Neuronal stem cell (in vitro differentiated cells): Measurements from ENCODE around the gene GPRC5A.

Experiments
- DNase-seq: peaks from one replicate; pipeline ENCODE4 v3.0.0-alpha.2; 2013; ENCODE audit warnings: low spot score
- H2AFZ ChIP-seq: one replicate; pipeline ENCODE4 v1.6.1; 2013; ENCODE audit warnings: mild to moderate bottlenecking, low read length, inconsistent platforms
- H2AK5ac ChIP-seq: 2 replicates; pipeline ENCODE4 v1.6.1; 2013; ENCODE audit warnings: low read depth, mild to moderate bottlenecking, inconsistent platforms, low read length, moderate library complexity, mixed read lengths
- H2BK120ac ChIP-seq: 2 replicates; pipeline ENCODE4 v1.6.1; 2013; ENCODE audit warnings: low read depth, mild to moderate bottlenecking, inconsistent platforms, low read length, moderate library complexity, mixed read lengths
- H2BK12ac ChIP-seq: one replicate; pipeline ENCODE4 v1.6.1; 2013; ENCODE audit warnings: low read length, inconsistent platforms
- H2BK15ac ChIP-seq: 2 replicates; pipeline ENCODE4 v1.6.1; 2013; ENCODE audit warnings: mild to moderate bottlenecking, low read length, inconsistent platforms, mixed read lengths
- H2BK5ac ChIP-seq: one replicate; pipeline ENCODE4 v1.6.1; 2013; ENCODE audit warnings: inconsistent platforms, mild to moderate bottlenecking, low read length, moderate library complexity
- H3K14ac ChIP-seq: one replicate; pipeline ENCODE4 v1.6.1; 2013; ENCODE audit warnings: low read length, inconsistent platforms
- H3K18ac ChIP-seq: 2 replicates; pipeline ENCODE4 v1.6.1; 2013; ENCODE audit warnings: low read length, inconsistent platforms
- H3K23ac ChIP-seq: 2 replicates; pipeline ENCODE4 v1.6.1; 2013; ENCODE audit warnings: low read depth, mild to moderate bottlenecking, mixed read lengths, low read length, inconsistent platforms; ENCODE audit not compliant: poor library complexity
- H3K27ac ChIP-seq: replicated peaks from 3 replicates; pipeline ENCODE4 v1.5.1; 2013; ENCODE audit warnings: low read length, inconsistent platforms
- H3K27me3 ChIP-seq, 3 experiments: 2 replicates each; pipeline ENCODE4 v1.6.1; 2013; ENCODE audit warnings: low read length in 3 of 3, mild to moderate bottlenecking in 2 of 3, inconsistent platforms in 1 of 3, low read depth in 1 of 3, mixed read lengths in 1 of 3, moderate library complexity in 1 of 3; ENCODE audit not compliant: control insufficient read depth in 3 of 3, insufficient read depth in 3 of 3
- H3K36me3 ChIP-seq, 2 donors: replicated peaks in 1 of 2; 2 replicates each; pipeline ENCODE4 v1.6.1; 2013; ENCODE audit warnings: low read length in 2 of 2; ENCODE audit not compliant: control insufficient read depth in 2 of 2, insufficient read depth in 2 of 2
- H3K4ac ChIP-seq: 2 replicates; pipeline ENCODE4 v1.6.1; 2013; ENCODE audit warnings: inconsistent platforms, mild to moderate bottlenecking, low read length, moderate library complexity
- H3K4me1 ChIP-seq, 2 donors: 1 replicate in 1 of 2; 2 replicates in 1 of 2; pipeline ENCODE4 v1.6.1; 2013; ENCODE audit warnings: low read length in 2 of 2, low read depth in 1 of 2; ENCODE audit not compliant: control insufficient read depth in 2 of 2, insufficient read depth in 1 of 2
- H3K4me2 ChIP-seq: one replicate; pipeline ENCODE4 v1.6.1; 2013; ENCODE audit warnings: mild to moderate bottlenecking, low read length, inconsistent platforms; ENCODE audit not compliant: insufficient read depth, poor library complexity, severe bottlenecking
- H3K4me3 ChIP-seq, 2 donors: 2 replicates each; pipeline ENCODE4 v1.5.1; 2013; ENCODE audit warnings: low read length in 2 of 2, mild to moderate bottlenecking in 2 of 2, inconsistent platforms in 1 of 2, moderate library complexity in 1 of 2
- H3K79me1 ChIP-seq: one replicate; pipeline ENCODE4 v1.6.1; 2013; ENCODE audit warnings: low read depth, mild to moderate bottlenecking, inconsistent platforms, low read length, moderate library complexity
- H3K9ac ChIP-seq: one replicate; pipeline ENCODE4 v1.6.1; 2013; ENCODE audit warnings: mild to moderate bottlenecking, low read depth, low read length, inconsistent platforms; ENCODE audit not compliant: poor library complexity
- H3K9me3 ChIP-seq, 2 donors: replicated peaks in 1 of 2; 2 replicates each; pipeline versions ENCODE3 to v1.6.1; 2013; ENCODE audit warnings: low read length in 2 of 2, mild to moderate bottlenecking in 2 of 2, inconsistent platforms in 1 of 2, low read depth in 1 of 2, mixed read lengths in 1 of 2, moderate library complexity in 1 of 2; ENCODE audit not compliant: control insufficient read depth in 2 of 2, insufficient read depth in 1 of 2
- H4K8ac ChIP-seq: one replicate; pipeline ENCODE4 v1.6.1; 2013; ENCODE audit warnings: low read depth, mild to moderate bottlenecking, inconsistent platforms, low read length, moderate library complexity
- H4K91ac ChIP-seq: one replicate; pipeline ENCODE4 v1.6.1; 2013; ENCODE audit warnings: low read length, low read depth, mild to moderate bottlenecking, inconsistent platforms; ENCODE audit not compliant: poor library complexity
- WGBS, 2 donors: extraction: QIAGEN DNeasy Blood & Tissue Kit; methylation state at CpG; one replicate each; pipeline ENCODE4 v1.1.7; 2013; ENCODE audit warnings: missing lambda C conversion rate in 2 of 2, mixed read lengths in 1 of 2; ENCODE audit not compliant: insufficient read length in 2 of 2, insufficient replicate concordance in 1 of 2; ENCODE audit errors: extremely low coverage in 2 of 2; 5-methylcytosine and 5-hydroxymethylcytosine counted together

Gene GPRC5A

GRCh38 chr12:12924169-12924568 is 32.8 kb downstream of the GPRC5A start:
- no CpG with 5 or more reads among the region's 4 CpGs for WGBS, 2 donors
- H2BK12ac ChIP-seq = no peak overlapping the region
- peaks cover 0 to 6% of the 10 kb centered on the region in 2 donors for H3K9me3 ChIP-seq
- no peak overlapping the region for H2BK5ac ChIP-seq
- H3K4me2 ChIP-seq = peak overlapping the region; percentile 11
- no peak overlapping the region for H3K23ac ChIP-seq
- H2BK15ac ChIP-seq = no peak overlapping the region
- H2BK120ac ChIP-seq = no peak overlapping the region
- H3K14ac ChIP-seq = no peak overlapping the region
- no peaks in the 10 kb centered on the region for H3K36me3 ChIP-seq
- H4K8ac ChIP-seq = no peak overlapping the region
- peaks cover 0 to 2% of the 10 kb centered on the region in 2 donors for H3K4me1 ChIP-seq
- H4K91ac ChIP-seq = no peak overlapping the region
- no peak overlapping the region for H3K4ac ChIP-seq
- no peak overlapping the region for H3K27ac ChIP-seq
- no peaks in the 10 kb centered on the region for H3K27me3 ChIP-seq
- no peak for DNase-seq
- no peak overlapping the region for H3K9ac ChIP-seq
- H2AFZ ChIP-seq = no peak overlapping the region
- H2AK5ac ChIP-seq = no peak overlapping the region
- no peak overlapping the region for H3K18ac ChIP-seq
- H3K4me3 ChIP-seq = no peak overlapping the region
- no peaks in the 10 kb centered on the region for H3K79me1 ChIP-seq

DNA sequence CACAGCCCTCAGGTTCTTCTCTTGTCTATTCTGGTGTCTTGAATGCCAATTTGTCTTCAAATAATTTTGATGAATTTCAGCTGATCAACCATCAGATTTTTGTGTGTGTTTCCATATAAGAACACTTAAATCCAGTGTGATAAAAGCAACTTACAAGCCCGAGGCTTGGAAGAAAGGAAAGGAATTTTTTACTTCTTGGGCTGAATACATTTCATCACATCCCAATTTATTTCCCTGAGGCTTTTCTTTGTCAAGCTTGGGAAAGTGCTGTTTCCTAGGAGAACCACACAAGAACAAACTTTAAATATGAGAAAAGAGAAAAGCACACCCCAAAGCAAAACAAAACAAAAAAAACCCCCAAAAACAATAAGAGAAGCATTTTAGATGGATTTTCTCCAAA is 34.0 kb downstream of the GPRC5A start:
- Histone ChIP-seq H3K9me3 (peaks cover 0 to 6% of the 10 kb centered on the region in 2 donors), H3K36me3 (no peaks in the 10 kb centered on the region), H4K91ac (no peak overlapping the region), H3K9ac (no peak overlapping the region), H2BK12ac (no peak overlapping the region), H3K14ac (no peak overlapping the region), H4K8ac (no peak overlapping the region), H2BK120ac (no peak overlapping the region), H3K4ac (no peak overlapping the region), H2AFZ (no peak overlapping the region), H2AK5ac (no peak overlapping the region), H3K79me1 (no peaks in the 10 kb centered on the region), H3K4me3 (no peak overlapping the region), H2BK15ac (no peak overlapping the region), H3K4me1 (peaks cover 2% of the 10 kb centered on the region in 2 donors), H3K27ac (no peak overlapping the region), H3K4me2 (no peak overlapping the region), H3K27me3 (no peaks in the 10 kb centered on the region), H2BK5ac (no peak overlapping the region), H3K18ac (no peak overlapping the region), H3K23ac (no peak overlapping the region)
- no CpG with 5 or more reads among the region's 1 CpG for WGBS, 2 donors
- no peak for DNase-seq

DNA sequence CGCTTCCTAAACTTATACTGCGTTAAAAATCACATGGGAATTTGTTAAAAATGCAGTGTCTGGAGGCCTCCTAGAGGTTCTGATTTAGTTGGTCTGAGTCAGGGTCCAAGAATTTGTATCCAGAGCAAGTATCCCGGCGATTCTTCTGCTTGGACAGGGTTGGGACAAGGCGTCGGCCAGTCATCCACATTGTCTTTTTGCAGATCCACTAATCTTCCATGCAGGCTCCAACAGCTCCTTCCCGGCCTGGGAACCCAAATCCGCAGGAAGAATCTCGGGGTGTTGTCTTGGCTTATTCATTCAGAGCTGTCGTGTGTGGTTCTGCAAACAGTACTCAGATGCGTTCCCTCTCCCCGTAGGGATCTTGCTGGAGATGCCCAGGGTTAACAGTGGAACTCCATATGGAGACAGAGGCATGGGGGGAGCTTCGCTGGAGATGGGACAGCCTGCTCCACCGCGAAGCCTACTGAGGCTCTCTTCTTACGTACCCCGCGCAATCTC is 35.3 kb downstream of the GPRC5A start:
- H3K23ac ChIP-seq = no peak overlapping the region
- no peak overlapping the region for H3K4me3 ChIP-seq
- H2BK120ac ChIP-seq = no peak overlapping the region
- H2AFZ ChIP-seq = no peak overlapping the region
- no peak overlapping the region for H2BK15ac ChIP-seq
- no peak overlapping the region for H3K4ac ChIP-seq
- no peak overlapping the region for H3K9ac ChIP-seq
- no peak overlapping the region for H4K91ac ChIP-seq
- no CpG with 5 or more reads among the region's 18 CpGs for WGBS, 2 donors
- peaks cover 0 to 6% of the 10 kb centered on the region in 2 donors for H3K9me3 ChIP-seq
- no peaks in the 10 kb centered on the region for H3K27me3 ChIP-seq
- H2BK12ac ChIP-seq = no peak overlapping the region
- H3K27ac ChIP-seq = no peak overlapping the region
- DNase-seq = no peak
- H3K14ac ChIP-seq = no peak overlapping the region
- H2AK5ac ChIP-seq = no peak overlapping the region
- no peak overlapping the region for H3K18ac ChIP-seq
- no peaks in the 10 kb centered on the region for H3K79me1 ChIP-seq
- no peaks in the 10 kb centered on the region for H3K36me3 ChIP-seq
- H2BK5ac ChIP-seq = no peak overlapping the region
- H3K4me2 ChIP-seq = no peak overlapping the region
- no peak overlapping the region for H4K8ac ChIP-seq
- H3K4me1 ChIP-seq = peaks cover 2% of the 10 kb centered on the region in 2 donors

DNA sequence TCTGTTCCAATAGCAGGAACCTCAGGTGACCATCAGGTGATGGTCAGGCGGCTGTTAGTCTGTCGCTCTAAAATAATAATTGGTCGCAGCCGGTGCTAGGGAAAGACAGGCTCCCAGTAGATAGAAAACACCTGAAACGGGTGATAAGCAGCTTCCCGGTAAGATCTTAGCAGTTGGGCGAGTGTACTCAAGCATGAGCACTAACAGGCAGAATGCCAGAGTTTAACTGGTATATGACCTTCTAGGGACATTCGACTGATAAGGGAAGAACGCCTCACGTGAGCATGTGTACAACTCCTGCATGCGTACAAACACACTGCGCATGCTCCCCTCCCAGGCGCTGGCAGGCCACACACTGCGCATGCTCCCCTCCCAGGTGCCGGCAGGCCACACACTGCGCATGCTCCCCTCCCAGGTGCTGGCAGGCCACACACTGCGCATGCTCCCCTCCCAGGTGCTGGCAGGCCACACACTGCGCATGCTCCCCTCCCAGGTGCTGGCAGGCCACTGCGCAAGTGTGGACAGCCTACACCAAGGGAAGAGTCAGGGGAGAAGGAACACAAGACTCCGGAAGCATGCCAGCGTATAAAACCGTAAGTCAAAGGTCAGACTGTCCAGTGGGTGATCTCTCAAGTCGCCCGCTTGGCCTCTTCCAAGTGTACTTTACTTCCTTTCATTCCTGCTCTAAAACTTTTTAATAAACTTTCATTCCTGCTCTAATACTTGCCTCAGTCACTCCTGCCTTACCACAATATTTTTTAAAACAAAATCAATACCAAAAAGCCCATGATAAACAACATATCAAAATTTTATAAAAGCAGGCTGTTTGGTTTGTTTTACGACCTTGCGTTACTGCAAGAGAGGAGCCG is 36.1 kb downstream of the GPRC5A start:
- H3K27me3 ChIP-seq = no peaks in the 10 kb centered on the region
- no CpG with 5 or more reads among the region's 27 CpGs for WGBS, 2 donors

More for the DNA sequence above, 36.1 kb downstream of the GPRC5A start:
- H3K4ac ChIP-seq = no peak overlapping the region
- H2AFZ ChIP-seq = no peak overlapping the region
- H3K4me1 ChIP-seq = peaks cover 2% of the 10 kb centered on the region in 2 donors
- H4K8ac ChIP-seq = no peak overlapping the region
- no peak overlapping the region for H2AK5ac ChIP-seq
- H3K36me3 ChIP-seq = no peaks in the 10 kb centered on the region
- H3K4me3 ChIP-seq = no peak overlapping the region
- no peak overlapping the region for H3K14ac ChIP-seq
- H2BK120ac ChIP-seq = no peak overlapping the region
- no peak overlapping the region for H3K4me2 ChIP-seq
- H3K9ac ChIP-seq = no peak overlapping the region
- peaks cover 0 to 6% of the 10 kb centered on the region in 2 donors for H3K9me3 ChIP-seq
- H2BK5ac ChIP-seq = no peak overlapping the region
- no peaks in the 10 kb centered on the region for H3K79me1 ChIP-seq
- H3K27ac ChIP-seq = no peak overlapping the region
- no peak overlapping the region for H3K18ac ChIP-seq
- DNase-seq = no peak
- no peak overlapping the region for H2BK15ac ChIP-seq
- H4K91ac ChIP-seq = no peak overlapping the region
- no peak overlapping the region for H2BK12ac ChIP-seq
- H3K23ac ChIP-seq = no peak overlapping the region
